Stimulated activated CD4-positive, alpha-beta T cell treated with anti-CD3 and anti-CD28 coated beads, TNF-alpha, amount 100 ng/mL, for 48 hours (primary cell): Measurements from ENCODE around the gene CEACAM8.
"Not testable (repeated sequence)": the region's sequence is repeated elsewhere in the genome, so short reads cannot be mapped to it uniquely, and the experiment has no call there.

Experiments
- DNase-seq, 3 donors: peaks; one replicate each; pipeline ENCODE4 v3.0.0-alpha.2; 2020; ENCODE audit warnings: low read depth in 3 of 3

Gene CEACAM8

GRCh38 chr19:42573642-42574041 is 21.1 kb downstream of the CEACAM8 start:
- DNase-seq = no peak

DNA sequence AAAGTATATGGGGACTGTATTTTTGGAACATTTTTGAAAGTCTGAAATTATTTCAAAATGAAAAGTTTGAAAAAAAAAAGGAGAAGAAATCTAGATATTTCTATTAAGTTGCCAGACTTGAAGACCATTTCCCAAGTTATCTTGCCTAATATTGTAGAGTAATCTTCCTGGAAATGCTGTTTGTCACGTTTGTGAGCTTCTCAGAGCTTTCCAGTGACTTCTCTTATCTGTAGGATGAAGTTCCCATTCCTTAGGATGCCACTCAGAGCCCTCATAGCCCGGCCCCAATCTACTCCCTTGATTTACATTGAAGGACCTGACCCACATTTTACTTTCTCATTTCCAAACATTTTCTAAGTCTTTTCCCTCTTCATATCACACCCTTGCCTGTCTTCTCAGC is 23.6 kb downstream of the CEACAM8 start:
- DNase-seq = no peak

DNA sequence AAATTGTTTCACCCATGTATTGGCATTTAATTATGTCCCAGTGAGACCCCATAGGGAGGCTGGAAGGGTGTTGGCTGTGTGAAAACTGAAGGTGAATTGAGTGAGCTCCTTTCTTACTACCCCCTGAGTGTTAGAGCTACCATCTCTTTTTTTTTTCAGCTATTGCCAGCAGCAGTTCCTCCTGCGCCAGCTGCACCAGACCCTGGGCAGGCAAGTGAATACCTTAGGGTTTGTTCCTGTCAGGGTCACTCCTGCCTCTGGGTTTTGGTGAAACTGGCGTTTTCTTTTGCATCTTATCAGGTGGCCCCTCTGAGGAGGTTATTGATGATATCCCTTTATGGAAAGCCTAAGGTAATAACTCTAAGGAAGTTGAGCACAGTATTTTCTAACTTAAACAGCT is 25.5 kb downstream of the CEACAM8 start:
- no peak for DNase-seq

DNA sequence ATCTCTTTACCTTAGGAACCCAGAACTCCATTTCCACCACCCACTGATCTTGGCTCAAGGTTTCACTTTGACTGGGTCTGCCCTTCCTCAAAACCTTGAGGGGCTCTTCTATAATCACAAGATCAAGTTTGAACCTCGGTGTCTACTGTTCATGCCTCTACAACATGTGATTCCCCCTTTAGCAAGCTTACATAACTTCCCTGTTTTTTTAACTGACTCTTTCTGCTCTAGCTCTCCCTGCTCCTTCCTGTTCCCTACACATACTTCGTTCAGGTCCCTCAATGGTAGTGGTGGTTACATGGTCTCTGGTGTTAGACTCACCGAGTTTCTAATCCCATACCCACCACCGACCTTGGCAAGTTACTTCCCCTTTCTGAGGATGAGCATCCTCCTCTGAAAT is 26.7 kb downstream of the CEACAM8 start:
- DNase-seq = no peak

DNA sequence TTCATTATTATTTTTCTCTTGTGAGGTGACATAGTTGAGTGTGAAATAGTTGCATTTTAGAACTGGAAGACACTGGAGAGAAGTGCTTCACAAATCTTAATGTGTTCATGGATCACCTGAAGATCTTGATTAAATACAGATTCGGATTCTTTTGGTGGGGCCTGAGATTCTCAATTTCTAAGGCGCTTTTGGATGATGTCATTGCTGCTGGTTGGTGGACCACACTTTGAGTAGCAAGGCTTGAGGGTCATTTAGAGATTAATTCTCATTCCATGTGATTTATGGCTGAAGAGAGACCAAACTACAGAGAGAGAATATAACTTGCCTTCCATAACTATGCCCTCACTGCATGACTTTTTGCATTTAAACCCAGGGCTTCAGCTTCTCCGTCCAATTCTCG is 27.2 kb downstream of the CEACAM8 start:
- no peak for DNase-seq

- DNase-seq = no peak
These were observed 31.1 kb downstream of the CEACAM8 start for GRCh38 chr19:42563352-42564210.

GRCh38 chr19:42561512-42561911 is 33.2 kb downstream of the CEACAM8 start:
- no peak for DNase-seq

GRCh38 chr19:42560731-42561130 is 34.0 kb downstream of the CEACAM8 start:
- no peak for DNase-seq

DNA sequence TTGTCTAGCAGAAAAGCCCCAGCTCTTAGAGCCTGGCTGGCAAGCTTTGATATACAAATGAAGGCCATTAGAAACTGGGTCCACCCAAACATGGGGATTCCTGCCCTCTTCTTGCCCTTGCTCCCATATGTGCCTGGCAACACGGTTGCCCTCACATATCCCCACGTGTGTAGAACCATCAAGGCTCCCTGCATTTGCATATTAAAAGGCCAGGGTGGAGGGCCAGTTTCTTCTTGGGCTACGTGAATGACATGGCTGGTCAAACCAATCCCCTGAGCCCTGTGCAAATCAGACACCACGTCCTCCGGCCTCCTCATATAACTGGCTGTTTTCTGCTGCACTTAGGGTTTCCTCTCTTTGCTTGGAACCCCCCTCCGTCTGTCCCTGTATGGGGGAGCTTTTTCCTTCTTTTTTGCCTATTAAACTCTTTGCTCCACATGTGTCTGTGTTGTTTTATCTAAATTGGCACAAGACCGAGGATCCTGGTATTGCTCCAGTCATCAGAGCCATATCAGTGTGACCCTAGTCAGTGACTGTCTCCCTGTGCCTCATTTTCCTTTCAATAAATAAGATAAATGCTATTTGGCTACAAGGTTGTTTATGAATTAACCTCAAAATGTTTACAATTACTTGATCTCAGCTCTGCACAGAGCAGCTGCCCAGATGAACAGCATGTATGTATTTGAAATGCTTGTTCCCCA is 36.1 kb downstream of the CEACAM8 start:
- DNase-seq = no peak

DNA sequence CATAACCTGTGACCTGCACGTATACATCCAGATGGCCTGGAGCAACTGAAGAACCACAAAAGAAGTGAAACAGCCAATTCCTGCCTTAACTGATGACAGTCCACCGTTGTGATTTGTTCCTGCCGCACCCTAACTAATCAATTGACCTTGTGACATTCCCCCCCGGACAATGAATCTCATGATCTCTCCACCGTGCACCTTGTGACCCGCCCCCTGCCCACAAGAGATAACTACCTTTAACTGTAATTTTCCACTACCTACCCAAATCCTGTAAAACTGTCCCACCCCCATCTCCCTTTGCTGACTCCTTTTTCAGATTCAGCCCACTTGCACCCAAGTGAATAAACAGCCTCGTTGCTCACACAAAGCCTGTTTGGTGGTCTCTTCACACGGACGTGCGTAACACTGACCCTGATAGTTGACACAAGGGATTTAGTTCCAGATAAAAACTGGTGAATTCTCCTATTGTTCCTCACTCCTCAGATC is 37.3 kb downstream of the CEACAM8 start:
- DNase-seq = not testable (repeated sequence)

DNA sequence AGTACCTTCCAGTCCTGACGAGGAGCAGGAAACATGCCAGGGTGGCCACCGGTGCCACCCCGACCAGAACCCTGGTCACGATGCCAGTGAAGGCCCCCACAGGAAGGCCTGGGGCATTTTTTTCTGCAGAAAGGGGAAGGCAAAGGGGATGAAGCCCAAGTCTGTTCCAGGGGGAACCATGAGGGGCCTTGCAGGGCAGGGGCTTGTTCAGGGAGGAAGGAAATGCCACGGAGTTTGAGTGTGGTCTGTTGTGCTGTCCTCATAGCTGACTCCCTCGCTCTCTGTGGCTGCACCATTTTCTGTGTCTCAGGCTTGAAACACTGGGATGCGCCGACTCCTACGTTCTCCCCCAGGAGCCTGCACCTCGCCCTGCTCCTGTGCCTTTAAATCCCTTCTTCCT is 38.9 kb downstream of the CEACAM8 start:
- DNase-seq = no peak

DNA sequence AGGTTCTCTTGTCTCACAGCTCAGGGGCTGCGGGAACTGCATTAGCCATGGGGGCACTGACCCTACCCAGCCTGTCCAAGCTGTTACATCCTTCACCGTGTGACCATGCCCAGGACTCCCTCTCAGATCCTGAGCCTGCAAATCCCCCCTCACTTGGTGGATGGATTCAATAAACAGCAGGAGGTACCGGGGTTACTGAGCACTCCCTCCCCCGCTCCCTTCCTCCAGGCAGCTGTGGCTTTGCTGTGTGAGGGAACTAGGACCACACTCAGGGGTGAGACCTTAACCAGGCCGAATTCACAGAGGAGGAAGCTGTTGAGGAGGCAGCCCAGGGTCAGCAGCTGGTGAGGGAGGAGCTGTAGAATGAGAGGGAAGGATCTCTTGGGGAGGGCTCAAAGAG is 39.4 kb downstream of the CEACAM8 start:
- no peak for DNase-seq

DNA sequence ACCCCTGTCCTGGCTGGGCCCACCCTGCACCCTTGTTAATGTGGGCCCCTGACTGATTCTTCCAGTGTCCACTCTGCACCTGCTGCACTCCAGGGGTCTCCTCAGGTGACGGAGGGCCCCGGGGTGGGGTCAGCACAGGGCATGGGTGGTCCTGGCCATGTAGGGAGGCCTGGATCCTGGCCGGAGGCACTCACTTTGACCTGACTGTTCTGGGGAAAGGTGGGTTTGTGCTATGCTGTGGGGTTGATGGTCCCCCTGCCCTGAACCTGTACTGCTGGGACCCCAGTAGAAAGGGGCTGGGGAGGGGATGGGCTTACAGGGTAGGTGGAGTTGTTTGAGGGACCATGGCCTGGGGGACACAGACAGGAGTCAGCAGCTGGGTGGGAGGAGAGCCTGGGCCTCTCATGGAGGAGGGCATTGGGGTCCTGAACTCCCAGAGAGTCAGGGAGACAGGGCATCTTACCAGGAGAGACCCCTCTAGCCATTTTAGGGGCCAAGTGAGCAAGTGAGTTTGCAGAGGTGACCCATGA is 40.6 kb downstream of the CEACAM8 start:
- no peak for DNase-seq

DNA sequence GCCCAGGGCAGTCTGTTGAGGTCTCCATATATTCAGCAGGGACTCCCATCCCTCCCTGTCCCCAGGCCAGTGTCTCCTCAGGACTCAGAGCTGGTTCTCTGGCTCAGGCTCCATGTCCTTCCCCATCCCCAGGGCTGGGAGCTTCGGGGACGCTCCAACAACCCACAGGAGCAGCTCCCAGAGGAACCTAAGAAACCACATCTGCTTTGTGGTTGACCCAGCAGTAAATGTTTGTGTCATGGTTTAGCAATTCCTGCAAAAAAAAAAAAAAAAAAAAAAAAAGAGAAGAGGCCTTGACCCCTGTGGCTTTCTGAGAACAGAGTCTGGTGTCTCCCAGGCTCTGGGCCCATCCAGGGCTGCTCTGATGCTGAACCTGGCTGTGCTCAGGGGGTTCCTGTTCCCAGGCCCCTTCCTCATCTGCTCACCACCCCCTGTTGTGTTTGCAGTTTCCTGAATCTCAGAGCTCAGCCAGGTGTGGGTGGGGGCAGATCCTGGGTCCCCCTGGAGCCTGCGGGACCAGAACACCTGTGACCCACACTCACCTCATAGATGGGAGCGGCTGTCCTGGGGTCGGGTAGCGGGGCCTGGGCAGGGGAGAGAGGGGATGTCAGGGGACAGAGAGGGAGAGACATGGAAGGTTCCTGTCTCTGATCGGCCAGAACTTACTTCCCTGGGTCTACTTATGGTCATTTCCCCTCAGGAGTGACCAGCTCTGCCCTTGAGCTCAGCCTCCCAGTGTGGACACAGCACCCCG is 41.3 kb downstream of the CEACAM8 start:
- DNase-seq = no peak

DNA sequence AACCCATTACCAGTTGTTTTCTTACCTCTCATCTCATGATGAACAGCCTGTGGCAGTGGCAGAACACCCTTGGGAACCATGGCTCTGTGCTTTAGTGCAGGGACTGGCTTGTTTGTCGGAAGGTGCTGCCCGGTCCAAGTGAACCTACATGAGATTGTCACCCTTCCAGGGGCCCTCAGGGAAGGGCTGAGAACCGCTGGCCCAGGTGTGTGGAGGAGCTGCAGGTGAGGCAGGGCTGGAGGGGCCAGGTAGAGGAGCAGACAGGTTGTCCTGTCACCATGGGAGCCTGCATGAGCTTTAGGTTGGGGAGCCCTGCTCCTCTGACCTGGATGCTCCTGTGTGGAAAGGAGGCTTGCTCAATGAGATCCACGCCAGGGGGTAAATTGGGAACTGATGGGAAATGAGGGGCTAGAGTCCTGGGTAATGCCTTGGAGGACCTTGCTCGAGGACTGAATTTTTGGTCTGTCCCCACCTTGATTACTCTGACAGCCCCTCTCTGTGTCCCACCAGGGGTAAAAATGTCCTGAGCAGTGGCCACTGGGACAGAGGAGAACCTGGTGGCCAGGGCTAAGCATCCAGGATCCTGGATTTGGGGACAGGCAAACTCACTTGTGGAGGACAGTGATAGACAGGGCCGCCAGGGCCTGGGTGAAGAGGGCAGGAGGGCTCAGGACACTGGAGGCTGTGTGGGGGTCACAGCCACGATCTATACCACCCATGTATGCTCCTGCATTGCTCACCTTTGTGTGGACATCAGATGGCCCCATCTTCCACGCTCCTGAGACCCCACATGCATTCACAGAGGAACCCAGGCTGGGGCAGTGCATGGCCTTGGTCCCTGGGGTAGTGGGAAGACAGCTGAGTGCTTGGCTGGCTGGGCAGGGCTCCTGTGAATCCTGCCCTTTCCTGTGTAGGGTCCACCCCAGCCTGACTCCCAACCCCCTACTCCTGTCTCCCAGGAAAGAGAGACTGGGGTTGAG is 42.3 kb downstream of the CEACAM8 start:
- no peak for DNase-seq

- DNase-seq = not testable (repeated sequence)
These were observed 44.2 kb downstream of the CEACAM8 start for GRCh38 chr19:42550521-42550920.

GRCh38 chr19:42549067-42549466 is 45.7 kb downstream of the CEACAM8 start:
- DNase-seq = not testable (repeated sequence)

GRCh38 chr19:42548552-42548951 is 46.2 kb downstream of the CEACAM8 start:
- no peak for DNase-seq

- DNase-seq = no peak
These were observed 46.8 kb downstream of the CEACAM8 start for GRCh38 chr19:42547929-42548328.

DNA sequence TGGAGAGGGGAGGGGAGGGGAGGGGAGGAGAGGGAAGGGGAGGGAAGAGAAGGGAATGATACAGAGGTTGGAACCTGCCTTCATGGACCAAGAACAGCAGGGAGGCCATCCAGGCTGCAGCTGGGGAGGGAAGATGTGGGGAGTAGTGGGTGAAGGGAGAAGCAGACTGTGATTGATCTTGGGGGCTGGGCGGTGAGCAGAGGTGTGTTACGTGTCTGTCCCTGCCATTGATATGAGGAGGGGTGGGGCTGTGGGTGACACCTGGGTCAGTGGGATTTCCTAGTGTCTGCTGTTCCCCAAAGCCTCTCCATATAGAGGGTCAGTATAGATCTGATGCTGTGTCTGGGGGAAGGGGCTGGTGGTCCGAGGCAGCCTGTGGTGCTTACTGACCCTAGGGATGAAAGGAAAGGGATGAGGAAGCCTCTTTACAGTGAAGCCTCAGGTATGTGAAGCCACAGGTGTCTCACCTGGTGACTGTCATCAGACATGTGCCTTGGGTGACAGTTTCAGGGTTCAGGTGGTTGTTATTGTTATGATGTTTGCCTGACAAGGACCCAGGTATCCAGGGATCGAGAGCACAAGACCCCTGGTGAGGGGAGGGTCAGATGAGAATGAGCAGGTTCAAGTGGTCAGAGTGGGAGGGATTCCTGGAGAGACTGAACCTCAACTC is 47.8 kb downstream of the CEACAM8 start:
- DNase-seq = no peak
